Activated CD8-positive, alpha-beta memory T cell treated with anti-CD3 and anti-CD28 coated beads, Interleukin-2, amount 10 ng/mL, durations not matched to agents 7 days and 5 days (primary cell): ENCODE data around the gene PHPT1. TPM values are rescaled to one million over a fixed set of nuclear protein-coding genes. Genes with fewer than 3 reads are reported as not detected.

Experiments used
- ATAC-seq: fragments of 150-1000 bp; cut with Tn5 transposase; one replicate; pipeline ENCODE4 v1.10.0; 2021; ENCODE audit warnings: moderate library complexity
- CTCF ChIA-PET: fragments of 350-600 bp; sonication (Branson Sonifier 250); formaldehyde crosslinking; loops from one replicate; lab custom pipeline; 2021; ENCODE audit warnings: antibody characterized with exemption; lab: Charles Lee
- DNase-seq: peaks from one replicate; pipeline ENCODE4 v3.0.0-alpha.2; 2020
- H3K27ac Mint-ChIP-seq: one replicate; pipeline ENCODE4 v1.8.0; 2021; ENCODE audit warnings: mild to moderate bottlenecking, mixed read lengths
- H3K27me3 Mint-ChIP-seq: one replicate; pipeline ENCODE4 v1.8.0; 2021; ENCODE audit warnings: mixed read lengths
- H3K36me3 Mint-ChIP-seq: one replicate; pipeline ENCODE4 v1.8.0; 2021; ENCODE audit warnings: mild to moderate bottlenecking, mixed read lengths
- H3K4me1 Mint-ChIP-seq: one replicate; pipeline ENCODE4 v1.8.0; 2021; ENCODE audit warnings: mixed read lengths
- H3K4me3 Mint-ChIP-seq: one replicate; pipeline ENCODE4 v1.8.0; 2021; ENCODE audit warnings: mild to moderate bottlenecking, moderate library complexity, mixed read lengths
- H3K9me3 Mint-ChIP-seq: one replicate; pipeline ENCODE4 v1.8.0; 2022; ENCODE audit warnings: low read depth, mixed read lengths
- total RNA-seq, 2 experiments: library from RNA; stranded (reverse); gene quantifications; one replicate each; pipeline ENCODE4 v1.2.3, GENCODE V29; 2021

Gene PHPT1
- total RNA-seq, 2 experiments from 2014 or later, result 96.8 to 116 TPM

GRCh38 chr9:136857581-136858412 lies 8.6 kb downstream of the PHPT1 start:
- no peaks in the 10 kb centered on the region for H3K4me1 Mint-ChIP-seq
- no peak overlapping the region for H3K27ac Mint-ChIP-seq
- H3K27me3 Mint-ChIP-seq, result no peaks in the 10 kb centered on the region
- ATAC-seq, result no peak
- no peak for DNase-seq
- no peak overlapping the region for H3K4me3 Mint-ChIP-seq
- CTCF ChIA-PET, result no interaction called here
- H3K36me3 Mint-ChIP-seq, result peaks cover 6% of the 10 kb centered on the region
- no peaks in the 10 kb centered on the region for H3K9me3 Mint-ChIP-seq

GRCh38 chr9:136858452-136858843 lies 9.2 kb downstream of the PHPT1 start:
- H3K9me3 Mint-ChIP-seq, result no peaks in the 10 kb centered on the region

GRCh38 chr9:136858844-136859757 lies 9.9 kb downstream of the PHPT1 start:
- ATAC-seq (no peak), DNase-seq (no peak)
- Mint-ChIP-seq H3K9me3 (no peaks in the 10 kb centered on the region), H3K27me3 (no peaks in the 10 kb centered on the region), H3K27ac (no peak overlapping the region), H3K36me3 (peaks cover 12% of the 10 kb centered on the region), H3K4me1 (peaks cover 6% of the 10 kb centered on the region), H3K4me3 (no peak overlapping the region)
- CTCF ChIA-PET, result interaction anchor here (2.0 kb wide), 1 partner anchor 23 kb away, joined by 4 read pairs; no protein-coding TSS in a partner anchor

More at GRCh38 chr9:136858452-136858843, 9.2 kb downstream of the PHPT1 start:
- Mint-ChIP-seq H3K36me3 (peaks cover 8% of the 10 kb centered on the region), H3K4me3 (no peak overlapping the region), H3K4me1 (no peaks in the 10 kb centered on the region), H3K27me3 (no peaks in the 10 kb centered on the region), H3K27ac (no peak overlapping the region)
- DNase-seq (no peak), ATAC-seq (no peak)
- CTCF ChIA-PET, result interaction anchor here (2.0 kb wide), 1 partner anchor 24 kb away, joined by 4 read pairs; no protein-coding TSS in a partner anchor

- H3K4me3 Mint-ChIP-seq, result no peak overlapping the region
- peaks cover 15% of the 10 kb centered on the region for H3K36me3 Mint-ChIP-seq
- DNase-seq (no peak), ATAC-seq (no peak)
- H3K9me3 Mint-ChIP-seq, result no peaks in the 10 kb centered on the region
- peaks cover 16% of the 10 kb centered on the region for H3K4me1 Mint-ChIP-seq
- H3K27ac Mint-ChIP-seq, result no peak overlapping the region
- CTCF ChIA-PET, result interaction anchor here (0.6 to 2.4 kb wide), 3 partner anchors 18 to 200 kb away, joined by 3 to 5 read pairs (median 4); partner anchors contain the start of gene AJM1
- H3K27me3 Mint-ChIP-seq, result no peaks in the 10 kb centered on the region
These were observed 11.3 kb downstream of the PHPT1 start for GRCh38 chr9:136860529-136860928.

GRCh38 chr9:136860933-136861873 lies 12.0 kb downstream of the PHPT1 start:
- H3K4me1 Mint-ChIP-seq, result peaks cover 16% of the 10 kb centered on the region
- no peaks in the 10 kb centered on the region for H3K9me3 Mint-ChIP-seq
- H3K4me3 Mint-ChIP-seq, result no peak overlapping the region
- DNase-seq (no peak), ATAC-seq (no peak)
- no peak overlapping the region for H3K27ac Mint-ChIP-seq
- H3K27me3 Mint-ChIP-seq, result no peaks in the 10 kb centered on the region
- CTCF ChIA-PET, result interaction anchor here (0.9 to 2.4 kb wide), 4 partner anchors 19 to 207 kb away, joined by 3 to 5 read pairs (median 3); partner anchors contain the start of gene AJM1
- H3K36me3 Mint-ChIP-seq, result peaks cover 15% of the 10 kb centered on the region

GRCh38 chr9:136861874-136862457 lies 12.8 kb downstream of the PHPT1 start:
- CTCF ChIA-PET, result interaction anchor here (0.9 to 2.4 kb wide), 4 partner anchors 19 to 206 kb away, joined by 3 to 5 read pairs (median 3); partner anchors contain the start of gene AJM1
- Mint-ChIP-seq H3K9me3 (no peaks in the 10 kb centered on the region), H3K4me1 (peaks cover 16% of the 10 kb centered on the region), H3K4me3 (no peak overlapping the region), H3K27ac (no peak overlapping the region), H3K27me3 (no peaks in the 10 kb centered on the region), H3K36me3 (peaks cover 15% of the 10 kb centered on the region)
- ATAC-seq (no peak), DNase-seq (no peak)

GRCh38 chr9:136862849-136863622 lies 13.8 kb downstream of the PHPT1 start:
- Mint-ChIP-seq H3K4me3 (no peak overlapping the region), H3K36me3 (peaks cover 15% of the 10 kb centered on the region), H3K4me1 (peaks cover 20% of the 10 kb centered on the region), H3K27ac (no peak overlapping the region), H3K27me3 (no peaks in the 10 kb centered on the region), H3K9me3 (no peaks in the 10 kb centered on the region)
- ATAC-seq (no peak), DNase-seq (no peak)
- CTCF ChIA-PET, result interaction anchor here (1.5 to 2.4 kb wide), 2 partner anchors 20 to 133 kb away, joined by 3 to 5 read pairs; partner anchors contain the start of genes AJM1 and CLIC3

GRCh38 chr9:136863623-136864273 lies 14.5 kb downstream of the PHPT1 start:
- peaks cover 15% of the 10 kb centered on the region for H3K36me3 Mint-ChIP-seq
- H3K9me3 Mint-ChIP-seq, result no peaks in the 10 kb centered on the region
- DNase-seq (no peak), ATAC-seq (no peak)
- peaks cover 20% of the 10 kb centered on the region for H3K4me1 Mint-ChIP-seq
- no peaks in the 10 kb centered on the region for H3K27me3 Mint-ChIP-seq
- peak overlapping the region; percentile 56 for H3K27ac Mint-ChIP-seq
- CTCF ChIA-PET, result interaction anchor here (1.5 kb wide), 1 partner anchor 132 kb away, joined by 3 read pairs; the partner anchor contains the start of gene CLIC3
- H3K4me3 Mint-ChIP-seq, result no peak overlapping the region

- H3K27me3 Mint-ChIP-seq, result no peaks in the 10 kb centered on the region
- CTCF ChIA-PET, result interaction anchor here (0.6 kb wide), 1 partner anchor 23 kb away, joined by 3 read pairs; the partner anchor contains the start of gene AJM1
- ATAC-seq, result no peak
- peaks cover 15% of the 10 kb centered on the region for H3K36me3 Mint-ChIP-seq
- H3K4me1 Mint-ChIP-seq, result peaks cover 20% of the 10 kb centered on the region
- no peak for DNase-seq
- no peaks in the 10 kb centered on the region for H3K9me3 Mint-ChIP-seq
- H3K4me3 Mint-ChIP-seq, result peak overlapping the region; percentile 76
- peak overlapping the region; percentile 54 for H3K27ac Mint-ChIP-seq
These were observed 16.0 kb downstream of the PHPT1 start for GRCh38 chr9:136865041-136865767.

GRCh38 chr9:136865768-136866103 lies 16.5 kb downstream of the PHPT1 start:
- CTCF ChIA-PET, result interaction anchor here (1.0 kb wide), 1 partner anchor 23 kb away, joined by 5 read pairs; the partner anchor contains the start of gene AJM1
- H3K4me3 Mint-ChIP-seq, result peak overlapping the region; percentile 76
- peak; percentile 13 for ATAC-seq
- no peaks in the 10 kb centered on the region for H3K27me3 Mint-ChIP-seq
- peak overlapping the region; percentile 78 for H3K27ac Mint-ChIP-seq
- no peak for DNase-seq
- peaks cover 20% of the 10 kb centered on the region for H3K4me1 Mint-ChIP-seq
- peaks cover 15% of the 10 kb centered on the region for H3K36me3 Mint-ChIP-seq
- H3K9me3 Mint-ChIP-seq, result no peaks in the 10 kb centered on the region
